ENCODE data around the gene FCRLB. TPM values are rescaled to one million over a fixed set of nuclear protein-coding genes. Genes with fewer than 3 reads are reported as not detected.
"Not testable (repeated sequence)": the region's sequence is repeated elsewhere in the genome, so short reads cannot be mapped to it uniquely, and the experiment has no call there.

The FCRLB gene
- total RNA-seq, 1 donor from 2014 or later = 3.0 TPM

DNA sequence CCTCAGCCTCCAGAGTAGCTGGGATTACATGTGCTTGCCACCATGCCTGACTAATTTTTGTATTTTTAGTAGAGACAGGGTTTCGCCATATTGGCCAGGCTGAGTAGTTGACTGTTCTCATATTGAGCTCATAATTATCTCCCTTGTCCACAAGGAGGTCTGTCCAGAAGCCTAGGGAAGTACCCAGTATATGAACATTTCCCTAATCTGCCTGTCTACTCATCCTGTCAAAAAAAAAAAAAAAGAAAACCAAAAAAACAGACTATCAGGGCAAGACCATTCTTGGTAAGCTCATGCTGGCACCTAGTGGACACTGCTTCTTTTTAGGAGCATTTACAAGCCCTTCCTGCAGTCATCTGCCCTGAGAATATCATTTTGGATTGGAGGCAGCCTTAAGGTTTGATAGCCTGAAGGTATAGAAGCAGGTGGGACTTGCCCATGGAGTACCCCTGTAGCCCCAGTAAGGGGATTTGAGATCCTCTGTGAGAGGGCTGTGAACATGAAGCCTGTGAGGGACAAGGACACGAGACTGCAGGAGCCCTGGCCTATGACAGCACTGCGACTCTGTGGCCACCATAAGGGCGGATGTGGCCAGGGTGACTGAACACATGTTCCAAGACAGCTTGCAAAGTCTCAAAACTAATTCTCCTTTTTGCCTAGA lies 17.4 kb downstream of the FCRLB start:
- DNase-seq (ENCODE audit: extremely low read depth, low read depth, low spot score) = no peak

DNA sequence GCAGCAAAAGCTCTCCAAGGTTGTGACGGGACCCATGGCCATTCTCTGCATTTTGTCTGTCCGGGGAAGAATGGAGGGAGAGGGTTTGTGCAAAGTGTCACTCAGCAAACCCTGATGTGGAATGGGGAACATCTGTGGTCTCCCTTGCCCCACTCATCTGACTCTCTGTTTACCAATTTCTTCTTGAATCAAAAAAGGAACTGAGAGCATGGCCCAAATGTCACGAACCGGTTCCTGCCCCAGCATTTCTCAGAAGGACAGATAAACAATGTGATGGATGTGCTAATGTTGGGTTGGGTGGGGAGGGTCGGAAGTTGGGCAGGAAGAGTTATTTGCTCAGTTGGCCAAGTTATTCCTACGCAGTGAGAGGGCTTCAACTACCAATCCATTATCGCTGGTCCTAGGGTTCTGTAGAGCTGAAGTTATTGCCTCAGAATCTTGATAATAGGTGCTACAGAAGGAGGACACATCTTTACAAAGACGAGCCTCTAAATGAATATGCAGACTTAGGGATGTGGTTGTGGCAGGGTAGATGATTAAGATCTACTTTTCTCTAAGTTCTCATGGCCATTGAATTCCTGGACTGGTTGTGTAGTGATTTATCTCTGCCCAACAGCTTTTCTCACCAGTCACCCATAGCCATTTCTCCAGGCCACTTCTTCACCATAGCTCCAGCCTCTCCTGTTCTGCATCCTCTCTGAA lies 18.7 kb downstream of the FCRLB start:
- no peak for DNase-seq (ENCODE audit: extremely low read depth, low read depth, low spot score)

DNA sequence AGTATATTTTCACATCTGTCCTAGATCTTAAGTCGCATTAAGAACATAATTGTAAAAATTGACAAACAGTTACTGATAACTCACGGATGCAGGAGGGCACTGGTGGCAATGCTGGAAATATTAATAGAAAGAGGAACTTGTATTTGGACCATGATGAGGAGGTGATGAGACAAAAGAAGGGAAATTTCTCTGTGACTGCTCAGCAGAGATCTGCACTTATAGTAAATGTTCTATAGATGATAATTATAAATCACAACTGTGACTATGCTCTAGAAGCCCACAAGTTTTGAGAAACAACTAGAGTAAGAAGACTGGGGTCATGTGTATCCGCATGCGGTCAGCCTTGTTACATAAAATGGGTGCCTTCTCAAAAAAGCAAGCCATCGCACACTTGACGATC lies 19.6 kb downstream of the FCRLB start:
- no peak for DNase-seq (ENCODE audit: extremely low read depth, low read depth, low spot score)

DNA sequence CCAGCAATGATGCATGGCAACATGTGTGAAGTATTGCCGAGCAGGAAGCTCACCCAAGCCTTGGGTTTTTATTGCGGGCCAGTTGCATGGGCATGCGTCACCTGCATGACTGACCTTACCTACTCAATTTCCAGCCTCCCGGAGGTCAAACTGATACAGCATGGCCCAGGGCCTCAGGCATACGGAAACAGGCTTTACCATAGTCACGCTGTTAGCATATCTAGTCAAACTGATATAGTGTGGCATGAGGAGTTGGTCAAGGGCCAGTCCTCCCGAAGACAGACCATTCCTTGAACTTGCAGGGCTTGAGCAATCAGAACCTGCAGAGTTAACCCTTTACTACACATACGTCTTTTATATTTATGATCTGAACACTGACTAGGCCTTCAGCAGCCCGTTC lies 21.9 kb downstream of the FCRLB start:
- DNase-seq (ENCODE audit: extremely low read depth, low read depth, low spot score) = no peak

DNA sequence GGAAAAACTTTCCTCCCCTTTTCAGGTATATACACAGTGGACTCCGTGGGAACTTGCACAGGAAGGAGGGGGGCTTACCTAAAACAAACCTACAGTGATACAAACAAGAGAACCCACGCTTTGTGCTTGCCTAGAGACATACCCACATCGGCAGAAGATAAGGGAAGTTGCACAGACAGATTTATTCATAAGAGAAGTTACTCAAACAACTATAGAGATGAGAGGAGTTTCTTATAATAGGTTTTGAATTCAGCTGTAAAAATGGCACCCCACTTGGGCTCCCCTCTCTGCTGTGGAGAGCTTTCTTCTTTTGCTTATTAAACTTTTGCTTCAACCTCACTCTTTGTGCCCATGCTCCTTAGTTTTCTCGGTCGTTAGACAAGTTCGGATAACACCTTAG lies 26.5 kb downstream of the FCRLB start:
- DNase-seq (ENCODE audit: extremely low read depth, low read depth, low spot score) = no peak

DNA sequence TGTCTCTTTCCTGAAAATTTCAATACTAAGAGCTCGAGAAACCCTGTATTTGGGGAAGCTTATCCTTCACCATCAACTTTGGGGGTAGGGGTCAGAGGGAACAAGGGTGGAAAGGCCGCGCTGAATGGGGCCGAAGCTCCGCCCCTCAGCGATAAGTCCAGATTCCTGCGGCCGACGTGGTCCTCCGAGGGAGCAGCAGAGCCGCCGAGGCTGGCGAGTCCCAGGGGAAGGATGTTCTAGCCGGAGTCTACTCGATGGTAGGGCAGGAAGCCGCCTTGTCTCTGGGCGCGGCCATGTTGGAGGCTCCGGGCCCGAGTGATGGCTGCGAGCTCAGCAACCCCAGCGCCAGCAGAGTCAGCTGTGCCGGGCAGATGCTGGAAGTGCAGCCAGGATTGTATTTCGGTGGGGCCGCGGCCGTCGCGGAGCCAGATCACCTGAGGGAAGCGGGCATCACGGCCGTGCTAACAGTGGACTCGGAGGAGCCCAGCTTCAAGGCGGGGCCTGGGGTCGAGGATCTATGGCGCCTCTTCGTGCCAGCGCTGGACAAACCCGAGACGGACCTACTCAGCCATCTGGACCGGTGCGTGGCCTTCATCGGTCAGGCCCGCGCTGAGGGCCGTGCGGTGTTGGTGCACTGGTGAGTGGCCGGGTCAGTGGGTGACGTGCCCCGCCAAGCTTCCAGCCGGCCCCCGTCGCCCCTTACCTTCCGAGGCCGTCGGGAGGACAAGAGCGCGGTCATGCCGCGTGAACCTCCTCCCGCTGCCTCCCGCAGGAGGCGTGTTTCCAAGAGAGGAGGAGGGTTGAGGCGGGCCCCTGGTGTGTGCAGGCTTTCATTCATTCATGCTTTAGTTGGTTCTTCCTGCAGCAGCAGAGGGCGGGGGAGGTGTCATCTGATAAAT lies 28.4 kb downstream of the FCRLB start, which contains the start of gene DUSP12:
Gene DUSP12 (plus strand): TSS at position 278 of the 899 bp plus-strand sequence. CDS start 16 bp downstream, at position 294.
- no peak for DNase-seq (ENCODE audit: extremely low read depth, low read depth, low spot score)

DNA sequence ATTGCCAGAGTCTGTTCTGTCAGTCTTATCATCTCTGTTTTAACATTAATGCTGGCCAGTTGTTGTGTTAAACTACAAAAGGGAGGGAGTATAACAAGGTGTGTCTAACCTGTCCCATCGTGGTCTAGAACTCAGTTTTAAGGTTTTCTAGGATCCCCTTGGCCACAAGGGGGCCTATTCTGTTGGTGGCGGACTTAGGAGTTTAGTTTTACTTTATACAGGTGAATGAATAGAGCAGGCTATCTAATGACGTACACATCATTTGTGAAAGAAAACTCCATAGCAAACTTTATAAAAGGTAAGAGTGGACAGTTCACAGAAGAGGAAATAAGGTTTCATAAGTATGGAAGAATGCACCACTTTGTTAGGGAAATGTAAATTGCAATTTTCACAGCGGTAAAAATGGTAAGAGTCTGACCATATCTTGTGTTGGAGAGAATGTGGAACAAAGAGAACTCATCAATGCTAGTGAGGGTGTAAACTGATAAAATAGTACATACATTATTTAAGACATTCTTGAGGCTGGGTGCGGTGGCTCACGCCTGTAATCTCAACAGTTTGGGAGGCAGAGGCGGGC lies 42.3 kb downstream of the FCRLB start:
- no peak for DNase-seq (ENCODE audit: extremely low read depth, low read depth, low spot score)

DNA sequence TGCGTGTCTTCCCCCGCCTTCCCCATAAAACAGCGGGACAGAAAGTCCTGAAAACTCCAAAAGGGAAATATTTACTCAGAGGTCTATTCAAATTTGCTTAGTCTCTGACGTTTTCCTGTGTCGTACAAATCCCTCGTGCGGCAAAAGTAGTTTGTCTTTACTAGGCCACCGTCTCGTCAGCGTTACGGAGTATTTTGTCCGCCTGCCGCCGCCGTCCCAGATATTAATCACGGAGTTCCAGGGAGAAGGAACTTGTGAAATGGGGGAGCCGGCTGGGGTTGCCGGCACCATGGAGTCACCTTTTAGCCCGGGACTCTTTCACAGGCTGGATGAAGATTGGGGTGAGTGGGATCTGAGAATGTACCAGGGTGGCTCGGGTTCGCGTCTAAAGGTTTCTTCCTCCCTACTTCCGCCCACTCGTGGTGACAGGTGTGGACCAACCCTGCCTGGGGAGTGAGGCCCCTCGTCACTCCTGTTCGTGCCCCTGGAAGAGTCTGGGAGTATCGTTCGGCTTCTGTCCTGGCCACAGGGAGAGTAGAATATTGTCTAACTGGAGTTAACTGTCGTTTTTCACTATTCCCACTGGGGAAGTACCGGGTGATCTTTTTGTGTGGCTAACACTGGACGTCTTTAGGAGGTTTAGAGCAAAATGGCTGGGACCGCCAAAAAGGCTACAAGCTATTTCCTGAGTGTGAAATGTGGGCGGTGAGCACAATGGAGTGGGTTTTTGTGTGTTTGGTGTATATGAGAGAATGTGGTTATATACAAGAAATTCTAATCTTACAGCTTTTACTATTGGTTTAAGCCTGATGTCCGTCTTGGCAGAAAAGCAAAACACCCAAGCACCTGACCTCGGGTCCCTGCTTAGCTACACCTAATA lies 45.0 kb downstream of the FCRLB start, which contains the start of gene ATF6:
Gene ATF6 (plus strand): TSS at position 219 of the 880 bp plus-strand sequence. CDS start 41 bp downstream, at position 260.
- peak; percentile 88 for DNase-seq (ENCODE audit: extremely low read depth, low read depth, low spot score)

DNA sequence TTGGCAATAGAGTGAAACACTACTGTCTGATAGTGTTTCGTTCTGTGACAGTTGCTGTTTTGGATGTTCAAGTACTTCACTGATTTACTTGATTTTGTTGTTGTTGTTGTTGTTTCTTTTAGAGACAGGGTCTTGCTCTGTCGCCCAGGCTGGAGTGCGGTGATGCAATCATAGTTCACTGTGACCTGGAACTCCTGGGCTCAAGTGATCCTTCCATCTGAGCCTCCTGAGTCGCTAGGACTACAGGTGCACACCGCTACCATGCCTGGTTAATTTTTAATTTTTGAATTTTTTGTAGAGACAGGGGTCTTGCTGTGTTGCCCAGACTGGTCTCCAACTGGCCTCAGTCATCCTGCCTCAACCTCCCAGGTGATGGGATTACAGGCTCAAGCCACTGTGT lies 47.1 kb downstream of the FCRLB start:
- DNase-seq (ENCODE audit: extremely low read depth, low read depth, low spot score) = no peak

DNA sequence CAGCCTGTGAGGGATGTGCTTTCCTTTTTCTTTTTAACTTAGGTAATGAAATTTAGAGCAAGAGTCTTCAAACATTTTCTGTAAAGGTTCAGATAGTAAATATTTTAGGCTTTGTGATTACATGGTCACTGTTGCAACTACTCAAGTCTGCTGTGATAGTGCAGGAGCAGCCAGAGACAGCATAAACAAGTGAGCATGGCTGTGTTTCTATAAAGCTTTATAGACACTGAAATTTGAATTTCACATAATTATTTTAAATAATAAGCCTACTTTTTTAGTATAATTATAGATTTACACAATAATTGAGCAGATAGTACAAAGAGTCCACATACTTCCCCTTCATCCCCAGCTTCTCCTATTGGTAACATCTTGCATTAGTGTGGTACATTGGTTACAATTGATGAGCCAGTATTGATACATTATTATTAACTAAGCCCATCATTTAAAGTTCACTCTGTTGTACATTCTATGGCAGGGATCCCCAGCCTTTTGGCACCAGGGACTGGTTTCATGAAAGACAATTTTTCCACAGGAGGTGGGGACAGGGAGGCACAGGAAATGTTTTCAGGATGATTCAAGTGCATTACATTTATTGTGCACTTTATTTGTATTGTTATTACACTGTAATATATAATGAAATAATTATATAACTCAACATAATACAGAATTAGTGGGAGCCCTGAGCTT lies 47.8 kb downstream of the FCRLB start:
- DNase-seq (ENCODE audit: extremely low read depth, low read depth, low spot score) = no peak

DNA sequence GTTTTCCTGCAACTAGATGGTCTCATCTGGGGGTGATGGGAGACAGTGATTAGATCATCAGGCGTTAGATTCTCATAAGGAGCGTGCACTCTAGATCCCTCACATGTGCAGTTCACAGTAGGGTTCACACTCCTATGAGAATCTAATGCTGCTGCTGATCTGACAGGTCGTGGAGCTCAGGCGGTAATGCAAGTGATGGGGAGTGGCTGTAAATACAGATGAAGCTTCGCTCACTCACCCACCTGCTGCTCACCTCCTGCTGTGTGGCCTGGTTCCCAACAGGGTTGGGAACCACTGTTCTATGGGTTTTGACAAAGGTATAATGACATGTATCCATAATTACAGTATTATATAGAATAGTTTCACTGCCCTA lies 48.3 kb downstream of the FCRLB start:
- DNase-seq (ENCODE audit: extremely low read depth, low read depth, low spot score) = not testable (repeated sequence)

DNA sequence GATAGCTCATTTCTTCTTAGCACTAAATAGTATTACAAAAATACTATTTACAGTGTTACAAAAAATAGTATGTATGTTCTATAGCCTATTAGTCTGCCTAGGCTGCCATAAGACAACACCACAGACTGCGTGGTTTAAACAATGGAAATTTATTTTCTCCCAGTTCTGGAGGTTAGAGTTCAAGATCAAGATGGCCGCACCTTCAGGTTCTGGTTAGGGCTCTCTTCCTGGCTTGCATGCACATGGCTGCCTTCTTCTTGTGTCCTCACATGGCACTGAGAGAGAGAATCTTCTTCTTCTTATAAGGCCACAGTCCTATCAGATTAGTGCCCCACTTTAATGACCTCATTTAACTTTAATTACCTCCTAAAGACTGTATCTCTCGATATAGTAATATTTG lies 48.9 kb downstream of the FCRLB start:
- no peak for DNase-seq (ENCODE audit: extremely low read depth, low read depth, low spot score)

DNA sequence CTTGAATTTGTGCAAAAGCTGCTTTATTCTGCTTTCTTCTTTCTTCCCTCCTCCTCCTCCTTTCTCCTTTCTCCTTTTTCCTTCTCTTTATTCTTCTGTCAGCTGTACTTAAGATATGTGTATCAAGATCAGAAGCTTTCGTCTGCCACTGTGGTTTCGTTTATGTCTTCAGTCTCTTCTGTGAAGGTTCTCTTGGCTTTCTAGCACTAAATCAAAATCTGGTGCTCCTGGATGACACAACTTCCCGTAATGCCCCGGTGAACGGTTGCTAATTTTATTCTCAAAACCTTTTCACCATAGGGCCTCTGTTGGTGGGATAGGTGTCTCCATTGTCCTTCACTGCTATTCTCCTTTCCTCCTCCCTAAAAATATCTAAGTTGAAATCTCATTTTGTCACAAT lies 49.8 kb downstream of the FCRLB start:
- no peak for DNase-seq (ENCODE audit: extremely low read depth, low read depth, low spot score)

DNA sequence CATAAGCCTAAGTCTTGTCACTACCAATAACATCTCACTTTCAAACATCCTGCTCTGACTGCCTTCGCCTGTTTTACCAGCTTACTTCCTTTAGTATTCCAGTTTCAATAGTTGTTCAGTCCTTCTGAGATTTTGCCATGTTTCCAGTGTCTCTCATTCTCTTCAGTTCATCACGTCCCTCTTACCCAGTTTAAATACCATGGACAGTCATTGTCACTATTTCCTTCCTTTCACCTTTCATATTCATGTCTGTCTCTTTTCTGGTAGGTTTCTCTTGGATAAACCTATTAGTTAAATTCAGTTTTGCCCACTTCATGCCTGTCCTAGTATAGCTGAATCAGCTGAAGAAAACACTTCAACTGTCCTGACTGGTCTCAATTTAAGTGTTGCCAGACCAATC lies 50.6 kb downstream of the FCRLB start:
- no peak for DNase-seq (ENCODE audit: extremely low read depth, low read depth, low spot score)

DNA sequence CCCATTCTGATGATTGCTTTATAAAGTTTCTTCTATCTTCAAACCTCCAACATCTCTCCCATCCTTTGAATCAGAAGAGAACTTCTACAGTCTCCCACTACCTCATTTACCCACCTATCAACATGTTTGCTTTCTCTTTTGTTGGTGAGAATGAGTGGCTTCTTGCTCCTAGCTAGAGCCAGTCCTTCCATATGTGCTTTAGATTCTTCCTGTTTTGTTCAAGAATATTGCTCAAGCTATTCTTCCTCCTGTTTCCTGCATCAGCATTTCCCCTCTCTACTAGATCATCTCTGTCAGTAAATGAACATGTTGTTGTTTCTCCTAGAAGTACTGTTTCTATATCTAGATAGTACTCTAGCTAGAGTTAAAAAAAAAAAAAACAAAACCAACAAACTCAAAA lies 51.1 kb downstream of the FCRLB start:
- no peak for DNase-seq (ENCODE audit: extremely low read depth, low read depth, low spot score)

DNA sequence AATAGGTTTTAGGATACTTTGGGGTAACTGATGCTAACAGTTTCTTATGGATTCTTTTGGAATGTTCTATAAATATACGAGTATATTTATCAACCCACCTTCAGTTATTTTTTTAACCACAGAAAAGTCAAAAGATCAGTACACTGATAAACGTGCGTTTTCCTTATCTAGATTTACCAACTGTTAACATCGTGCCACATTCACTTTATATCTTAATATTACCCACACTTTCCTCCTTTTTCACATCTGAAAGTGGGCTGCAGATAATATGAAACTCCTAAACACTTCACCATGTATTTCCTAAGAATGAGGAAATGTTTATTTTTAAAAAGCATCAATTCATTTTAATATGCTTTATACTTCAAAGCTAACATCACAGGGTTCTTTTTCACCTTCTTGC lies 52.4 kb downstream of the FCRLB start:
- no peak for DNase-seq (ENCODE audit: extremely low read depth, low read depth, low spot score)

DNA sequence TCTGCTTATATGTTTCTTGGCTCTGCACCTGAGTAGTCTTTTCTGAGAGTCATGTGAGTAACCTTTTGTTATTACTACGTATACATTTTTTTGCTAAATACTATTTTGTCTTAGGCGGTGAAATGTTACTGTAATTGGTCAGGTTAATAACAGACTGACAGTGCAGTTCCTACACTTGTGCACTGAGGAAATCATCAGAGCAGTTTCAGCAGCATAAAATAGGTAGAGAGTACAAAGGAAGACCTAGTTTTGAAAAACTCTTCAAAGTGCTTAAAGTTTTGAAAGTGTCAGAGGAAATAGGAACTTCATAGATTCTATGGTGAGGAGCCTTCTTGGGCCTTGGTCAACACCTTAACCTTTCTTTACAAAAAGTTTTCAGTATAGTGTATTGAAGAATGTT lies 55.9 kb downstream of the FCRLB start:
- no peak for DNase-seq (ENCODE audit: extremely low read depth, low read depth, low spot score)

All from glomerular endothelial cell (primary cell).